ENCODE results near the gene BRSK2.

GRCh38 chr11:1405186-1406020 lies 15.7 kb downstream of the BRSK2 start:
- TF ChIP-seq POLR2A (IDR thresholded peaks at IDR 0.05; ENCODE audit: low read length) (no peak), GATA1 (IDR thresholded peaks at IDR 0.05; ENCODE audit: low read depth, low read length) (no peak)

Measured in erythroblast (primary cell).